ENCODE data around the gene LVRN.
A peak's percentile ranks its signal among the peaks of the same experiment; 100 is the strongest.
"Not testable (repeated sequence)": the region's sequence is repeated elsewhere in the genome, so short reads cannot be mapped to it uniquely, and the experiment has no call there.

Gene LVRN

DNA sequence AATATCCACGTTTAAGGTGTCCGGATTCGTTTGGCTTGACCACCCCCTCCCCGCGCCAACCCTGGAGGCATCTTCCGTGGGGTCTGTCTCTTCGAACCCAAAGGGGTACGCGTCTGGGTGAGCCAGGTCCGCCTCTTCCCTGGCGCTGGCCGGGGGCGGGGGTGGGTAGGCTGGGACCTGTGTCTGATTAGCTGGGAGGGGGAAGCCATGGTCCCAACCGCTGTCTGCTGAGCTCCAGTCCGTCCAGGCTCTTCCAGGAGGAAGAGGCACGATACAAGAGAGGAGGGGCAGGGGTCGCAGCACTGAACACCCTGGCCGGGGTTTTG is at the start of gene LVRN:
Gene LVRN, plus strand, starts transcription at position 237 of the 326 bp plus-strand sequence. CDS start 143 bp downstream, outside the sequence.
- TF ChIP-seq ZFX (IDR thresholded peaks at IDR 0.05; ENCODE audit: borderline replicate concordance), result no peak
- no peak for TF ChIP-seq CTCF (IDR thresholded peaks at IDR 0.05)
- no peak within 1 kb of the TSS for H3K27ac ChIP-seq

DNA sequence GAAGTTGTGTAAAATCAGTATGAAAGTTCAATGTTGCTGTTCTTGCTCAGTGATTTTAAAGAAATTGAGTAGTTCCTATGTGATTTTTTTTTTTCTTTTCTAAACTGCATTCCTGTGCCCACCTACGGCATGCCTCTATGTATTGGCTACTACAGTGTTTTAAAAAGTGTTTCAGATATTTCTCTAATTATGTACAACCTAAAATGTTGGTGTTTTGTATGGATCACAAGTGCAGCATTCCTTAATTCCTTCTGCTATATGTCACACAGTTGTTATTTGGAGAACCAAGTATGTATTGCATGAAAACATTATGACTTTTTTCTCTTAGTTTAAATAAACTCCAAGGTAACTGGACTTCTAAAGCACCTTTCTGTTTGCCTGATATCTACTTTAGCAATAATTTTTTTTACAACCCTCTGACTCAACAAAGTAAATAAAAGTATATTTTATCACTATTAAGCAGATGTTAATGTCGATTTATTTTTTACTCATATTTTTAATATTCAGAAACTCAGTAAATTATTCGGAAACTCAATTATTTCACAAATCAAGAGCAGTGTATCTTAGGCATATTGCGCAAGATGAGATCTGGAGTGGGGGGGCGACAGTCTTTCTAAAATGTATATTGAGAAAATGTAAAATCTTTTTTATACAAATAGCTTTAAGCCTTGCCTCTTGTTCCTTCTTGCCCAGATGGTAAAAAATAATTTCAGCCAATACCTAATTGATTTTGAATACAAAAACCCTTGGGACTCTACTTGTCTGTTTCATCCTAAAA is 48.5 kb upstream of the LVRN start:
- peak overlapping the region; percentile 8; the same call in 1 of the 2 replicates for H3K27ac ChIP-seq

DNA sequence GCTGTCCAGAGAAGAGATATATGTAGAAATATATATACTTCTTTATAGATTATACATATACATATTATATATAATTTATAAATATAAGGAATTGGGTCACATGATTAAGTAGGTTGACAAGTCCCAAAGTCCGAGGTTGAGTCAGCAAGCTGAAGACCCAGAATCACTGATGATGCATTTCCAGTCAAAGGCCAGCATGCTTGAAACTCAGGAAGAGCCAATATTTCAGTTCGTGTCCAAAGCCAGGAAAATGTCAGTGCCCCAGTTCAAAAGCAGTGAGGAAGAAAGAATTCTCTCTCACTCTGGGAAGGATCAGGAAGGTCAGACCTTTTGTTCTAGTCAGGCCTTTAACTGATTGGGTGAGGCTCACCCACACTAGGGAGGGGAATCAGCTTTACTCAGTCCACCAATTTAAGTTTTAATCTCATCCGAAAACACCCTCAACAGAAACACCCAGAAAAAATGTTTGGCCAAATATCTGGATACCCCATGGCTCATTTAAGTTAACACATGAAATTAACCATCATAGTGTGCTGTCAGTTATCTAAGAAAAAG is 42.0 kb upstream of the LVRN start:
- H3K27ac ChIP-seq, result no peak overlapping the region
- TF ChIP-seq ZFX (IDR thresholded peaks at IDR 0.05; ENCODE audit: borderline replicate concordance) (no peak), CTCF (IDR thresholded peaks at IDR 0.05) (no peak)

- H3K27ac ChIP-seq, result not testable (repeated sequence)
These were observed 33.5 kb upstream of the LVRN start for GRCh38 chr5:115928578-115929407.

GRCh38 chr5:115930171-115930570 is 32.1 kb upstream of the LVRN start:
- not testable (repeated sequence) for H3K27ac ChIP-seq

- TF ChIP-seq ZFX (IDR thresholded peaks at IDR 0.05; ENCODE audit: borderline replicate concordance), result no peak
- TF ChIP-seq CTCF (IDR thresholded peaks at IDR 0.05), result no peak
- no peak overlapping the region for H3K27ac ChIP-seq
These were observed 31.5 kb upstream of the LVRN start for GRCh38 chr5:115930630-115931337.

DNA sequence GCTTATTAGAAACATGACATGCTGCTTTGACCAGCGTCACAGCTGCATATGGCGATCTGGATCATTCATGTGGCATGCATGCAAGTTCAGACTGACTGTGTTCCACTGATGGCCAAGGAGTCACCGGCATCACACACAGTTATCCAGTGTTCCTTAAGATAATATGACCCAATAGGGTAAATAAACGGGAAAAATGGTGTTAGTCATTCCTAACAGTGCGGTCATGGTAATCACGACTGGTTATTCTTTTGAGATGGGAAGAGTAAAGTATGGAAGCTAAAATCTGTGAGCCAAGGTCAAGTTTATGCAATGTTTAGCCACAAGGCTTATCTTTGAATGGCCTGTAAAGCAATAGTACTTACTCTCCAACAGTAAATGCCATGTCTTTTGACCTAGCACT is 29.3 kb upstream of the LVRN start:
- no peak overlapping the region for H3K27ac ChIP-seq
- TF ChIP-seq ZFX (IDR thresholded peaks at IDR 0.05; ENCODE audit: borderline replicate concordance) (no peak), CTCF (IDR thresholded peaks at IDR 0.05) (no peak)

DNA sequence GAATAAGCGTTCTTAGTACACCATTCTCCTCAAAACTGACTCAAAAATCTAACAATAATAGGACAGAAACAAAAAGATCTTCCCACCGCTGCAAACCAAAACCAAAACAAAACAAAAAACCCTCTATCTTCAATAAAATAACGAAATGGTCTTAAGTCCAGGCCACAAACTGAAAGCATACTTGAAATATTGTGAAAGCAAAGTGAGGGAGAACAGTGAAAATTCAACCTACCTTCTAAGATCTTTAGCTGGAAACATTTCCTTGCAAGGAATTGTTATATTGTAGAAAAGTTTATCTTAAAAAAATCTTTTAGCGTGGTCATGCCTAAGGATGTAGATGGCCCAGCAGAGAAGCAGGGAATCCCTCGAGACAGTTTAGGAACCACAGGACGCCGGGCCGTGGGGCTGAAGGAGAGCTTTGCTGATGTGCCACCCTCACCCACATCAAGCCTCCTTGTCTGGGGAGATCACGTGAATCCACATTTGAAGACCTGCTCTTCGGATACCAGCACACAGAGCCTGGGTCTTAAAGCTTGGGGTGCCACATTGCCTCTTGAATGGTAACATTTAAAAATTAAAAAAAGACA is 27.8 kb upstream of the LVRN start:
- H3K27ac ChIP-seq, result no peak overlapping the region
- TF ChIP-seq ZFX (IDR thresholded peaks at IDR 0.05; ENCODE audit: borderline replicate concordance) (no peak), CTCF (IDR thresholded peaks at IDR 0.05) (no peak)
